Measurements from ENCODE around the gene RBM18.

- TF ChIP-seq POLR2AphosphoS5 (IDR thresholded peaks at IDR 0.05; ENCODE audit: low read depth) (no peak), ZNF114 (CRISPR knock-in tag; IDR thresholded peaks at IDR 0.05) (no peak), REST (IDR thresholded peaks at IDR 0.05; ENCODE audit: unreplicated experiment) (no peak), CTCF (conservative IDR thresholded peaks at IDR 0.05; ENCODE audit: low read depth in 2 of 2) (no peak)
These were observed 12.8 kb upstream of the RBM18 start for GRCh38 chr9:122277285-122277897.

Measured in GM23338 (cell line).